Measurements from ENCODE around the gene PUS7.

DNA sequence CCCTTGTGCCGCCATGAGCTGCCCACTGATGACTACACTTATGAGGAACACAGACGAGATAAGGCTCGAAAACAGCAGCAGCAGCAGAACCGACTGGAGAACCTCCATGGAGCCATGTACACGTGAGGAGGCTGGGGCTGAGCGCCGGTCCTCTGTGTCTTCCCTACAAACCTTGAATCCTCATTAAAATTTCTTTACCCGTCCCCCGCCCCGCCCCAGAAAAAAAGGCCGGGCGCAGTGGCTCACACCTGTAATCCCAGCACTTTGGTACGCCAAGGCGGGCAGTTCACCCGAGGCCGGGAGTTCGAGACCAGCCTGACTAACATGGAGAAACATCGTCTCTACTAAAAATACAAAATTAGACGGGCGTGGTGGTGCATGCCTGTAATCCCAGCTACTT, 8.5 kb upstream of the PUS7 start:
- TF ChIP-seq REST (IDR thresholded peaks at IDR 0.05; ENCODE audit: low read depth, low read length): no peak
- TF ChIP-seq, protein P1, sequence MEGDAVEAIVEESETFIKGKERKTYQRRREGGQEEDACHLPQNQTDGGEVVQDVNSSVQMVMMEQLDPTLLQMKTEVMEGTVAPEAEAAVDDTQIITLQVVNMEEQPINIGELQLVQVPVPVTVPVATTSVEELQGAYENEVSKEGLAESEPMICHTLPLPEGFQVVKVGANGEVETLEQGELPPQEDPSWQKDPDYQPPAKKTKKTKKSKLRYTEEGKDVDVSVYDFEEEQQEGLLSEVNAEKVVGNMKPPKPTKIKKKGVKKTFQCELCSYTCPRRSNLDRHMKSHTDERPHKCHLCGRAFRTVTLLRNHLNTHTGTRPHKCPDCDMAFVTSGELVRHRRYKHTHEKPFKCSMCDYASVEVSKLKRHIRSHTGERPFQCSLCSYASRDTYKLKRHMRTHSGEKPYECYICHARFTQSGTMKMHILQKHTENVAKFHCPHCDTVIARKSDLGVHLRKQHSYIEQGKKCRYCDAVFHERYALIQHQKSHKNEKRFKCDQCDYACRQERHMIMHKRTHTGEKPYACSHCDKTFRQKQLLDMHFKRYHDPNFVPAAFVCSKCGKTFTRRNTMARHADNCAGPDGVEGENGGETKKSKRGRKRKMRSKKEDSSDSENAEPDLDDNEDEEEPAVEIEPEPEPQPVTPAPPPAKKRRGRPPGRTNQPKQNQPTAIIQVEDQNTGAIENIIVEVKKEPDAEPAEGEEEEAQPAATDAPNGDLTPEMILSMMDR (IDR thresholded peaks at IDR 0.05): no peak
- TF ChIP-seq GABPA (IDR thresholded peaks at IDR 0.05; ENCODE audit: low read depth): no peak
- no peak for TF ChIP-seq SMC3 (IDR thresholded peaks at IDR 0.05; ENCODE audit: low read depth, low read length)
- TF ChIP-seq TAF1 (IDR thresholded peaks at IDR 0.05; ENCODE audit: borderline replicate concordance, low read depth, low read length): no peak
- TF ChIP-seq RAD21 (IDR thresholded peaks at IDR 0.05; ENCODE audit: low read length): no peak
- TF ChIP-seq MAX (IDR thresholded peaks at IDR 0.05; ENCODE audit: low read depth): no peak
- TF ChIP-seq, protein P2, sequence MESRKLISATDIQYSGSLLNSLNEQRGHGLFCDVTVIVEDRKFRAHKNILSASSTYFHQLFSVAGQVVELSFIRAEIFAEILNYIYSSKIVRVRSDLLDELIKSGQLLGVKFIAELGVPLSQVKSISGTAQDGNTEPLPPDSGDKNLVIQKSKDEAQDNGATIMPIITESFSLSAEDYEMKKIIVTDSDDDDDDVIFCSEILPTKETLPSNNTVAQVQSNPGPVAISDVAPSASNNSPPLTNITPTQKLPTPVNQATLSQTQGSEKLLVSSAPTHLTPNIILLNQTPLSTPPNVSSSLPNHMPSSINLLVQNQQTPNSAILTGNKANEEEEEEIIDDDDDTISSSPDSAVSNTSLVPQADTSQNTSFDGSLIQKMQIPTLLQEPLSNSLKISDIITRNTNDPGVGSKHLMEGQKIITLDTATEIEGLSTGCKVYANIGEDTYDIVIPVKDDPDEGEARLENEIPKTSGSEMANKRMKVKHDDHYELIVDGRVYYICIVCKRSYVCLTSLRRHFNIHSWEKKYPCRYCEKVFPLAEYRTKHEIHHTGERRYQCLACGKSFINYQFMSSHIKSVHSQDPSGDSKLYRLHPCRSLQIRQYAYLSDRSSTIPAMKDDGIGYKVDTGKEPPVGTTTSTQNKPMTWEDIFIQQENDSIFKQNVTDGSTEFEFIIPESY (IDR thresholded peaks at IDR 0.05; ENCODE audit: borderline replicate concordance, low read depth): no peak
- no peak for TF ChIP-seq EZH2phosphoT487 (IDR thresholded peaks at IDR 0.05; ENCODE audit: borderline replicate concordance, low read depth)
- TF ChIP-seq MXI1 (IDR thresholded peaks at IDR 0.05; ENCODE audit: low read depth, low read length): no peak
- no peak for TF ChIP-seq NRF1 (IDR thresholded peaks at IDR 0.05; ENCODE audit: low read depth, low read length)
